Endometrial microvascular endothelial cells (primary cell): ENCODE measurements around the gene RND3. TPM values are rescaled to one million over a fixed set of nuclear protein-coding genes. Genes with fewer than 3 reads are reported as not detected.

Experiments used
- in situ Hi-C: cut with HindIII; loops from 2 replicates; pipeline ENCODE4 v1.10.0; 2017; ENCODE audit warnings: low sequenced_read_pairs, low pct_unique_long_range_greater_than_20kb; ENCODE audit errors: inconsistent ontology term
- total RNA-seq: library from RNA; depleted of rRNA; stranded (reverse); fragments of >200 nt; gene quantifications from one replicate; pipeline ENCODE4 v1.2.3, GENCODE V29; 2015; ENCODE audit errors: inconsistent ontology term

The RND3 gene
- total RNA-seq, 1 donor from 2014 or later, result 43.8 TPM

DNA sequence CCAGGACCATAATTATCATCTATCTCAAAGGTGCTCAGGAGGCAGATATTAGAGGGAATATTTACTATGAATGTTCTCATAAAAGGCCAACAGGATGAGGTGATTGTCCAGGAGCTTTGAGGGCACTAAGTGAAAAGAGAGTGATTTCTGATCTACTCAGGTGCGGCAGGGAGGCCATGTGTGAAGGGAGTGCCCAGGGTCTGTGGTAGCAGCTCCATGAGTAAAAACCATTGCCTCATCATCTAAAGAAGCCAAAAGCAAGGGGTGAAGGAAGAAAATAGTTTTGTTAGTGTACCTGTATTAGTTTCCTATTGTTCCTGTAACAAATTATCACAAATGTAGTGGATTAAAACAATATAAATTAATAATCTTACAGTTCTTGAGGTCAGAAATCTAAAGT lies 22.5 kb downstream of the RND3 start:
- in situ Hi-C loops, result no loop called here

- in situ Hi-C loops, result no loop called here
These were observed 23.2 kb downstream of the RND3 start for GRCh38 chr2:150464270-150464669.

DNA sequence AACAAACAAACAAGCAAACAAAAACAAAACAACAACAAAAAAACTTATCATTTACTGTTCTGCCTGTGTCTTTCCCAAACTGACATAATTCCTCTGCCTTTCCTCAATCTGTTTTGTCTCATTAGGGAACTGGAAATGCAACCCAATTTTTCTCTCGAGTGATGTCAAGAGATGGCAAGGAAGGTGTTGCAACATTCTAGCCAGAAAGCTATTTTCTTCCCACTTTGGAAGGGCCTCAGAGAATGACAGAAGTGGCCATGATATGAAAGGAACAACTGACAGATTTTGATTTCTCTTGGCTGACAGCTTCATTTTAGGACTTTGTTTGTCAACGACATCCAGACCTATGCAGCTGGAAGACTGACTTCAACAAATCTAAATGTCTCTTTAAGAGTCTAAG lies 24.7 kb downstream of the RND3 start:
- in situ Hi-C loops, result no loop called here

DNA sequence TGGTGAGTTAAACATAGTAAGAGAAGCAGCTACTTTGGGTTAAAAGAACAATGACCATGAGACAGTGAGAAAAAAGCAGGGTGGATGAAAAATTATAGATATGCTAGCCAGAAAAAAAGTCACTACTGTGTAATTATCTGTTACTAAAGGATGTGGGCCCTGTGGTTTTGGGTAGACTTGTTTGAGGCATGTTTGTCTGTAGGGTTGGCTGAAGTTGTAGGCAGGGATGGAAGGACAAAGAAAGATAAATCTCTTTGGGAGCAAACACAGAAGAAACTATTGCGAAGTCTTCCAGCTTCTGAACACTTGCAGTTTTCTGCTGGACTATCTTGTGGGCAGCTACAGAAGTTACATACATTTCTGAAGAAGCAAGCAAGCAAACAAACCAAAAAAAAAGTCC lies 28.2 kb downstream of the RND3 start:
- in situ Hi-C loops, result no loop called here

GRCh38 chr2:150450765-150451164 lies 36.7 kb downstream of the RND3 start:
- in situ Hi-C loops, result no loop called here

DNA sequence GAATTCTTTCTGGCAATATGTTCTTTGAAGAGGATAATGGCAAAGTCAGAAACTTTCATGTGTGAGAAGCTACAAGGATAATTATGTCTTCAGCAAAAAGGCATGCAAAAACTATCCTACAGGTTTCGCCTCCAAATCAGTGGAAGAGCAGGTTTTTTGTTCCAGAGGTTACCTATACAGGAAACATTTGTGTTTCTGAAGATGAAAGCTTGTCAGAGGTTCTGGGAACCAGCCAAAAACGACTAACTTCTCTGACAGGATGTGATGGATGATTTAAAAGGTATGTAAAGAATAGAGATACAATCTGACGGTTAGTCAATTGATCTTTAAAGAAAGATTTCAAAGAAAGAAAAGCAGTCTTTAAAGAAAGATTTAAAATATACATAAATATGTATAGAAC lies 37.6 kb downstream of the RND3 start:
- in situ Hi-C loops, result no loop called here

- in situ Hi-C loops, result no loop called here
These were observed 42.1 kb downstream of the RND3 start for GRCh38 chr2:150445398-150445797.

GRCh38 chr2:150442484-150442883 lies 45.0 kb downstream of the RND3 start:
- in situ Hi-C loops, result no loop called here

DNA sequence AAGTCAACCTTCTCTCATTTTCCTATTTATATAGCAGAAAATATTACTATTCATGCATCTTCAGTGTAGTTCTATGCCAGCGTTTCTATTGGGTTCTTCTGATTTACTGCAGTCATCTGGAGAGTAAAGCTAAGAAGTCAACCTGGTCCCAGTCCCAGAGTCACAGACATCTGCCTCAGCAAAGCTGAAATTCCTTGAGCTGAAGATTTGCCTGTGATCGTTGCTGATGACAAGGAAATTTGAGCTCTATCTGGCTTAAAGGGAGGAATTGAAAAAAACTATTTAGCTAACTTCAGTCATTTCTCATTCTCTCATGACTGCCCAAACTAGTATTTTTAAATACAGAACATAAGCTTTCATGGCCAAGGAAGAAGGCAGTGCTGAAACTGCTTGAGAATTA lies 45.7 kb downstream of the RND3 start:
- in situ Hi-C loops, result no loop called here

- in situ Hi-C loops, result no loop called here
These were observed 46.2 kb downstream of the RND3 start for GRCh38 chr2:150441226-150441625.

DNA sequence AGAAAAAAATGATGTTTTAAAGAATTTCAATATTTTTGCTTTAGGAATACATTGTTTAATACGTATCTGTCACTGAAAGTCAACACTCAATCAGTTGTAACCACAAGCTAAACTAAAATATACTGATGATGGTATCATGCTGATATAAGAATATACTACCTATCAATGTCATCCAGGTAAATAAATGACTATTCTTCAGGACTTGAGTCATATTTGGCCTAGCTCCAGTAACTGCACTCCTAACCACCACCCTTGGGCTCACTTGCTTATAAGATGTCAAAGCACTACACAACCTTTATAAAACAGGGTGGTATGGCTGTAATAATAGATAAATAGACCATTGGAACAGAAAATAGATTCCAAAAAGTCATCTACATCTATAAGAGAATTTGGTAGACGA lies 48.8 kb downstream of the RND3 start:
- in situ Hi-C loops, result no loop called here

GRCh38 chr2:150438041-150438440 lies 49.4 kb downstream of the RND3 start:
- in situ Hi-C loops, result no loop called here

- in situ Hi-C loops, result no loop called here
These were observed 55.2 kb downstream of the RND3 start for GRCh38 chr2:150432312-150432625.

DNA sequence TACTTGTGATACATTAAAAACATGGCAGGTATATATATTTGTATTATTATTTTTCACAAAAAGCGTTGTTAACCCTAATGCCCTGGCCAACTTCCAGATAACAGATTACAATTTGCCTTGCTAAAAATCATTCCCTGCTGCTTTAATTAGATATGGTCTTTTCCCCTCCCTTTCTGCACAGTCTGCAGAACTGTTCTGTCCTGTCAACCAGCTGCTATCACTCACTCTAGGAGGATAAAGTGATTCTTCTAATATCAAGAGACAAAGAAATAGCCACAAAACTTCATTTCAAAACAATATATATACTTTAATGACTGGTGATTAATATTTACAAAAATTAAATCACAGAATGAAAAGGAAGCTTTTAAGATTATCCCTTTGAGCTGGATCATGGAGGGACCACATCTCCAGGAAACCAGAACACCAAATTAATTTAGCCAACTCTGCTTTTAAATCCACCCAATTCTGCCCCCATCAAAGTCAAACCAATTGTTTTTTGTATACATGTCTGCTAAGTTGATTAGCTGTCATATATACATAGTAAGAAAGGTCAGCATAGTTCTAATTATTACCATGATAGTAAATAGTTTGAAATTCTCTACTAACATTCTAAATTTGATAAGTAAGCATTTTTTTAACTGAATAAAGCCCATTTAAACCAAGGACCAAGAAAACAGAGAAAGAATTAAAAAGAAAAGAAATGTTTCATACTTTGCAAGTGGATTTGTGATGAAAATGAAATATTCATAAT lies 55.7 kb downstream of the RND3 start:
- in situ Hi-C loops, result no loop called here

DNA sequence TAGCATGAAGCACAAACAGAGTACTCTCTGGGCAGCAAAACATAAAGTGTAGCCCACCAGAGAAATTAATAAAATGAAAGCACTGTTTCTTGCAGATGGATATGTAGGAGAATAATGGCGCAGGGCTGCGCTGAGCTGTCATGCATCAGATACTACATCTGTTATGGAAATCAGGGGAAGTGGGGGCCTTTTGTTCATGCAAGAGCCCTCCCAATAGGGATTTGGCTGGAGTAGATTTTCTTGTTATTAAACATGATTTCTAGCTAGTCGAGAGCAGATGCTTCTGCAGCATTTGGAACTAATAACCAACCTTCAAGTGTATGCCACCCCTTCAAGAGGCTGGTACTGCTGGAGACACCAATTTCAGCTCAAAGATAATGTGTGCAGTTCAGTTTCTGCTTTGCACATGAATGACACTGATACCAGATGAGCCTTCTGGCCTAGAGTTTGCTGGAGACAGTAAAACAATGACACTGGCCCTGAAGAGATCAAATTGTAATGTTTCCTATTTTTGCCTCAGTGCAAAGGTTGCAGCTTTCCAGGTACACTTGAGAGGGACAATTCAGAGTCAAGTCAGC lies 58.0 kb downstream of the RND3 start:
- in situ Hi-C loops, result no loop called here

DNA sequence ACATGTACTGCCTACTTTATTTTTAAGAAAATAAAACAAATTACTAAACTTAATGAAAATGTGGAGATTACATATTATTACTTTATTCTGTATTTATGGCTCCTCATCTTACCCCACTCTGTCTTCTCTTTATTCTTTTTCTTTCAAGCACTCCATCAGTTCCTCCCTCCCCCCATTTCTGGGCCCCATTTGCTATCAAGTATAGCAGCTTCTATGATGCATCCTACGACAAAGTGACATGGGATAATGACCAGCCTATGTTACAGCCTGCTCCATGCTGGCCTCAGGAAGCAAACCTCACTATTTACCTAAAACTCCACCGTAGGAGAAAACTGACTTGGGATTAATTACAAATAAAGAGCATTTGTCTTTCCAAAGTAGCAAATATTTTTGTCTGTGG lies 58.8 kb downstream of the RND3 start:
- in situ Hi-C loops, result no loop called here

DNA sequence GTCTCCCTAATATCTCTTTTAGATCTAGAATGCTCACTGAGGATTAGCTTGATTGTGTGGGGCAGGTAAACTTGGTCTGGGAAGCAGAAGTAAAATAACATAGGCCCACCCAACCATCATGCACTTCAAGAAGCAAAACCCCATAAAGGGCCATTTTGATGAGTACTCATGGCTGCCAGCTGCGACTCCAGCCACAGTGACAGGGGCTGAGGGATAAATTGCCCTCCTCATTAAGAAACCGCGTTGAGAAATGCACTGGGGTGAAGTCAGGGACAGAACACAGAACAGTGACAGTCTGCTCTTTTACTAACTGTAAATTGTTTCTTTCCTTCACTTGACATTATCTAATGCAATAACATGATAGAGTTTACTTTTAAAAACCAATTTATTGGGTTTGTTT lies 60.2 kb downstream of the RND3 start:
- in situ Hi-C loops, result no loop called here

DNA sequence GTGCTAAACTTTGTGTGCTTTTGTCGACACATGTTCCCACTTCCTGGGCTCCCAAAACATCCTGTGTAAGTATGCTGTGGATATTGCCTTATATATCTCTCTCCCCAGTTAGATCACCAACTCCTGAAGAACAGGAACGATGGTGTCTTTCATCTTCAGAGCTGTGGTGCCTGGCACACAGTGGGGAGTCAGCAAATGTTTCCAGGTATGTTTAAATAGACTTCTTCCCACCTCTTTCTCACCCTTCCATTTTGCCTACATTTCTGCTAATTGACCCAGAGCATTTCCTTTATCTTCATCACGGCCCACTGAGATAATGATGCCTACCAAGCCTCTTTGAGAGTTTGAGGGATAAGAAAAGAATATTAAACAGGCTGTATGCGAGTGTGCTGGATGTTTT lies 60.7 kb downstream of the RND3 start:
- in situ Hi-C loops, result no loop called here

- in situ Hi-C loops, result no loop called here
These were observed 61.2 kb downstream of the RND3 start for GRCh38 chr2:150426315-150426714.

- in situ Hi-C loops, result no loop called here
These were observed 62.1 kb downstream of the RND3 start for GRCh38 chr2:150425121-150425955.
